ENCODE data around the gene COLGALT1.

GRCh38 chr19:17584132-17584531 is 28.7 kb downstream of the COLGALT1 start:
- TF ChIP-seq CTCF (IDR thresholded peaks at IDR 0.05): no peak
- no peak for TF ChIP-seq EP300 (IDR thresholded peaks at IDR 0.05)
- TF ChIP-seq POLR2A (IDR thresholded peaks at IDR 0.05; ENCODE audit: low read depth): no peak

All from esophagus muscularis mucosa (tissue), 4 donors.